ENCODE data around the gene PCGF5.
A peak's percentile ranks its signal among the peaks of the same experiment; 100 is the strongest.
"Not testable (repeated sequence)": the region's sequence is repeated elsewhere in the genome, so short reads cannot be mapped to it uniquely, and the experiment has no call there.

PCGF5 gene

DNA sequence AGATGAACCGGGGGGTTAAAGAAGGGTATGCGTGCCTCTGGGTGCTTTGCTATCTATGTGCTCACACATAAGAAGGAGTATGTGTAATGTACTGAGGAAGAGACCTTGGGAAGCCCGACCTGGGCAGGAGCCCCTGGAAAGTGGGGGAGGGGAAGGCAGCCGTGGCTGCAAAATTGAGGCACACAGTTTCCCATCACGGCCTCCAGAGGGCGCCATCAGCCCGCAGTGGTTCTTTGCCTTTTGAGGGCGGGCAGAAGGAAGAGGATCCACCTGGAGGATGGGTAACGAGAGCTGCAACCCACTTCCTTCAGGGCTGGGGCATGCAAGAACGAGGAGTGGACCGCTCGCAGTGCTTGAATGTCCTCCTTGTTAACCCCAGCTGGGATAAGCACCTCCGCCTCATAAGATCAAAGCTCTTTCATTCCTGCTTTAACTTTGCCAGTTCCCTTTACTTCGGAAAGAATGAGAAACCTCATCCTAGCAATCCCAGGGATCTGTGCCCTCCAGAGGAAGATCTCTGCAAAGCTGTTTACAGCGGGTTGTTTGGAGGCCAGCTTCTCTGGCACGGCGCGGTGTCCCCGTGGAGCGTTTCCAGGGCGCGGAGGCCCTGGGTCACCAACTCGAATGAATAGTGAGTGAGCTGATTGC, 77.9 kb downstream of the PCGF5 start:
- no peaks in the 10 kb centered on the region for H3K9me3 ChIP-seq (ENCODE audit: control insufficient read depth, low read length)
- H3K36me3 ChIP-seq (ENCODE audit: control insufficient read depth, insufficient read depth, low read length) = no peaks in the 10 kb centered on the region
- WGBS, 2 experiments = 8 to 9% methylated on average over 23 of the region's 23 CpGs
- peaks cover 6% of the 10 kb centered on the region for H3K4me1 ChIP-seq (ENCODE audit: control insufficient read depth, insufficient read depth, low read length)
- H3K27ac ChIP-seq (ENCODE audit: insufficient read depth, low read depth, low read length, poor library complexity, severe bottlenecking) = no peak overlapping the region
- H3K4me3 ChIP-seq (ENCODE audit: insufficient read depth, low read depth, low read length) = peak overlapping the region; percentile 17
- no peaks in the 10 kb centered on the region for H3K27me3 ChIP-seq (ENCODE audit: control insufficient read depth, insufficient read depth, low read length, poor library complexity, severe bottlenecking)

DNA sequence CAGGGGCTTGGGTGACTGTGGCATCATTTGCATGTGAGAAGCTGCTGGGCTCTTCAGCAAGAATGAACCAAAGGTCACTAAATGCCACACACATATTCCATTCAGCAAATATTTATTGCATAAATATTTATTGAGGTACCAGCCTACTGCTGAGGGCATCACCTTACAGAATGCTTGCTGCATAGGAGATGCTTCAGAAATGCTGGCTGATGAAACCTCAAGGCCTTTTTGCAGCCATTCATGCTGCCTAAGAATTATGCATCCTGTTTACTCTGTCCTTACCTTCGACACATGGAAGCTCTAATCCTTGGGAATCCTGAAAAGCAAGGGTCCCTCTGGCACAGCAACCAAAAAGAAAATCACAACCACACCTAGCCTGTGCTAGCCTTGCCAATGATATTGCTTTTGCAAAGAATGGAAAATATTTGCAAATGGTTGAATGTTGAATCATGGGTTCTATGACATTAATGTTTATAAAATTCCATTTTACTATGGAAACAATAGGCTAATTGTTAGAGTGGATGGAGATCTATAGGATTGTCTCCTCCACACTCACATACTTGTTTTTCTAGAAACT, 79.6 kb downstream of the PCGF5 start:
- H3K4me1 ChIP-seq (ENCODE audit: control insufficient read depth, insufficient read depth, low read length) = peaks cover 6% of the 10 kb centered on the region
- H3K27me3 ChIP-seq (ENCODE audit: control insufficient read depth, insufficient read depth, low read length, poor library complexity, severe bottlenecking) = no peaks in the 10 kb centered on the region
- H3K36me3 ChIP-seq (ENCODE audit: control insufficient read depth, insufficient read depth, low read length) = no peaks in the 10 kb centered on the region
- no peaks in the 10 kb centered on the region for H3K9me3 ChIP-seq (ENCODE audit: control insufficient read depth, low read length)
- no peak overlapping the region for H3K4me3 ChIP-seq (ENCODE audit: insufficient read depth, low read depth, low read length)
- H3K27ac ChIP-seq (ENCODE audit: insufficient read depth, low read depth, low read length, poor library complexity, severe bottlenecking) = no peak overlapping the region
- 75 to 100% methylated on average over 1 of the region's 1 CpG for WGBS, 2 experiments

DNA sequence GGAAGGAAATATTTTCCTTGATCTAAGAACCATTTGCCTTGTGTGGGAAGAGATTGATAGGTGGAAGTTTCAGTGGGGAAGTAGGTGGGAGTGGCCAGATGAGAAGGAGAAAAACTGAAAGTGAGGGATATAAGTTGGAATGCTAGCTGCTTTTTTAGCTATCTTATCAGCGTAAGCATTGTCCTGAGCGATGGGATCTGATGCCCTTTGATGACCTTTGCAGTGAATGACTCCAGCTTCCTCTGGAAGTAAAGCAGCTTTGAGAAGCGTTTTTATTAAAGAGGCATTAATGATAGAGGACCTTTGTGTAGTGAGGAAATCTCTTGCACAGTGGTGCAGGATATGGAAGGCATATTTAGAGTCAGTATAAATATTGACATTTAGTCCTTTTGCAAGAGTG, 82.5 kb downstream of the PCGF5 start:
- not testable (repeated sequence) for H3K4me3 ChIP-seq (ENCODE audit: insufficient read depth, low read depth, low read length); H3K36me3 ChIP-seq (ENCODE audit: control insufficient read depth, insufficient read depth, low read length); H3K4me1 ChIP-seq (ENCODE audit: control insufficient read depth, insufficient read depth, low read length); H3K9me3 ChIP-seq (ENCODE audit: control insufficient read depth, low read length); H3K27ac ChIP-seq (ENCODE audit: insufficient read depth, low read depth, low read length, poor library complexity, severe bottlenecking); H3K27me3 ChIP-seq (ENCODE audit: control insufficient read depth, insufficient read depth, low read length, poor library complexity, severe bottlenecking)
- 90 to 92% methylated on average over 3 of the region's 3 CpGs for WGBS, 2 experiments

DNA sequence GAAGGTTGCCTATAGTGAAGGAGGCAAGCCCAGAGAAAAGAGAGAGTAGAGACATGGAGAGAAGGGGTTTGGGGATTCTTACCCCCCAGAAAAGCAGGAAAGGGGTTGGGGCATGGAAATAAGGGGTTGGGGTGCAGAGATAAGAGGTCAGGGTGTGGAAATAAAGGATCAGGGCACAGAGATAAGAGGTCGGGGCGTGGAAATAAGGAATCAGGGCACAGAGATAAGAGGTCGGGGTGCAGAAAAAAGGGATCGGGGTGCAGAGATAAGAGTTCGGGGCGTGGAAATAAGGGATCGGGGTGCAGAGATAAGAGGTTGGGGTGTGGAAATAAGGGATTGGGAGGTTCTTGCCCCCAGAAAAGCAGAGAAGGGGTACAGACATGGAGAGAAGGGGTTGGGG, 85.5 kb downstream of the PCGF5 start:
- 97 to 98% methylated on average over 7 of the region's 7 CpGs for WGBS, 2 experiments
- H3K27me3 ChIP-seq (ENCODE audit: control insufficient read depth, insufficient read depth, low read length, poor library complexity, severe bottlenecking); H3K27ac ChIP-seq (ENCODE audit: insufficient read depth, low read depth, low read length, poor library complexity, severe bottlenecking); H3K9me3 ChIP-seq (ENCODE audit: control insufficient read depth, low read length); H3K36me3 ChIP-seq (ENCODE audit: control insufficient read depth, insufficient read depth, low read length); H3K4me1 ChIP-seq (ENCODE audit: control insufficient read depth, insufficient read depth, low read length); H3K4me3 ChIP-seq (ENCODE audit: insufficient read depth, low read depth, low read length): not testable (repeated sequence)

DNA sequence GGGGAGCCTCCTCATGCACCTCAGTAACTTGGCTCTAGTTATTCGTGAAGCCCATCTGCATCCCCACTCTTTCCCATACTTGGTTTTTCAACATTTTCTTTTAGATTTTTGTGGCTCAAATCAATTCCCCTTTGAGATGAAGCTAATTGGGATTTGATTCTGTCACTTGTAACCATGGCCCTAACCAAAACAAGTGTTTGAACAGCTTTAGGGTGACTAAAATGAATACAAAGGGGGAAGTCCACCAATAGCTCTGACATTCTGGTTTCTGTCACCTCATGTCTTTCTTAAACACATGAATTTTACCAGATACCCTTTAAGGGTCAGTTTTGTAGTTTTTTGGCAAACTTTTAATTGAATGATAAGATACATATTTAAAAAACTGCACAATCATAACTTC, 87.0 kb downstream of the PCGF5 start:
- no peaks in the 10 kb centered on the region for H3K27me3 ChIP-seq (ENCODE audit: control insufficient read depth, insufficient read depth, low read length, poor library complexity, severe bottlenecking)
- WGBS, 2 experiments = 88 to 97% methylated on average over 1 of the region's 1 CpG
- H3K27ac ChIP-seq (ENCODE audit: insufficient read depth, low read depth, low read length, poor library complexity, severe bottlenecking) = no peak overlapping the region
- no peak overlapping the region for H3K4me3 ChIP-seq (ENCODE audit: insufficient read depth, low read depth, low read length)
- no peaks in the 10 kb centered on the region for H3K4me1 ChIP-seq (ENCODE audit: control insufficient read depth, insufficient read depth, low read length)
- H3K36me3 ChIP-seq (ENCODE audit: control insufficient read depth, insufficient read depth, low read length) = no peaks in the 10 kb centered on the region
- H3K9me3 ChIP-seq (ENCODE audit: control insufficient read depth, low read length) = no peaks in the 10 kb centered on the region

DNA sequence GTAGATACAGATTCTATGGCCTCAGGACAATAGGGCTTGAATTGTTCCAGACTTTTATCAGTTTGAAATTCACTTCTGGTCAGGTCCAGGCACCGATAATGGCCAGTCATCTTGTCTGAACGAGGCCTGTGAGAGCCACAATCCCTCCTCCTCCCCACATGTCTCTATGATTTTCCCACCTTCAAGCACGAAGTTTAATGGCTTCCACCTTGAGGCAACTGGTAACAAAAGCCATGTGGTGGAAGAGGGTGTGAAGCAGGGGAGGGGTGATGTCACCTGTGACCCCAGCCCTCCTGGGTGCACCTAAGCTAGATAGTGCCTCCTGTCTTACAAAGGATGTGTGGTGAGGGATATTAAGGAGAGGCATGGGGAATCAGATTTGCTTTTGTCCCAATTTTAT, 89.2 kb downstream of the PCGF5 start:
- Histone ChIP-seq H3K9me3 (ENCODE audit: control insufficient read depth, low read length) (no peaks in the 10 kb centered on the region), H3K27me3 (ENCODE audit: control insufficient read depth, insufficient read depth, low read length, poor library complexity, severe bottlenecking) (no peaks in the 10 kb centered on the region), H3K4me3 (ENCODE audit: insufficient read depth, low read depth, low read length) (no peak overlapping the region), H3K27ac (ENCODE audit: insufficient read depth, low read depth, low read length, poor library complexity, severe bottlenecking) (no peak overlapping the region), H3K4me1 (ENCODE audit: control insufficient read depth, insufficient read depth, low read length) (peaks cover 16% of the 10 kb centered on the region), H3K36me3 (ENCODE audit: control insufficient read depth, insufficient read depth, low read length) (no peaks in the 10 kb centered on the region)
- WGBS, 2 experiments = 96 to 98% methylated on average over 3 of the region's 3 CpGs

DNA sequence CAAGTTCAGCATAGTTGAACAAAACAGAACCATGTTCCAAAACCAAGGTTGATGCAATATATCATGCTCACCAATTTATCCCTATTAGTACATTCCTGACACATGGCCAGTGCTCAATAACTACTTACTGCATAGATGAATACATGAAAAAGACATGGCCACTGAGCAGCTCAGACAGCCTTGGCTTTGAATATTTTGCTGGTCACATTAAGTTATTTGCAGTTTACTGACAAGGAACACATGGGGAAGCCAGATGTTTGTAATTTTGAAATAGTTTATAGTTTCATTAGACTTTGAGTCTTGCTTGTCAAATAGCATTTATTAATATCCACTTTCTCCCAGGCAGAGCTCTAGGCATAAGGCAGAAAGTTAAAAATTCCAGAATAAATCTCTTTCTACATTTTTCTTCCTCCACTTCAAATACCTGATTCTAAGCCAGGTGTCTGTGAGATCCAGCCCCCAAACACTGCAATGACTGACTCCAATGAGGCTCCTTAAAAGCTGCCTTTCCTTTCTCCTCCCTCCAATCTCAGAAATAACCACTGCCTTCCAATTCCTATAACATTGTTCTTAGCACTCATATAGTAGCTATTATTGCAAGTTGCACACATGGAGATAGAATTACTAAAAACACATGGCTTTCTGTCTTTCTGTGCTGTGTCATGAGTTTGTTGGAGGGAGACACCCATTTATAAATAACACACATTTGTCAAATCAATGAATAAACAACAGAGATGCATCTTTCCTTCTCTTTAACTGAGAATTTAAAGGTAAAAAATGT, 91.3 kb downstream of the PCGF5 start:
- Histone ChIP-seq H3K27ac (ENCODE audit: insufficient read depth, low read depth, low read length, poor library complexity, severe bottlenecking) (no peak overlapping the region), H3K9me3 (ENCODE audit: control insufficient read depth, low read length) (no peaks in the 10 kb centered on the region), H3K4me3 (ENCODE audit: insufficient read depth, low read depth, low read length) (no peak overlapping the region), H3K36me3 (ENCODE audit: control insufficient read depth, insufficient read depth, low read length) (no peaks in the 10 kb centered on the region), H3K4me1 (ENCODE audit: control insufficient read depth, insufficient read depth, low read length) (peaks cover 16% of the 10 kb centered on the region), H3K27me3 (ENCODE audit: control insufficient read depth, insufficient read depth, low read length, poor library complexity, severe bottlenecking) (no peaks in the 10 kb centered on the region)

DNA sequence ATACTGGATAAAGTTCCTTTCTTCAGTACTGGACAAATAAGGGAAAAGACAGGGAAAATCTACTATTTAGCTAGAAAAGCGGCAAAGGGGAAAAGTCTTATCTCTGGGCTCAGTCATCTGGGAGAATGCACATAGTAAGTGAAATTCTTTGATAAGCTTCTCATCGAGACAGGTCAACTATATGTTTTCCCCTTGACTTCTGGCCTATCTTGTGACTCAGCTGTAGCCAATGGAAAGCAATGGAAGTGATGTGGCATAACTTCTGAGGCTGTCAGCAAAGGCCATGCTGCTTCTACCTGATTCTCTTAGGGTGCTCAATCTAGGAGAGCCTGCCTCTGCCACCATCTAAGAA, 91.9 kb downstream of the PCGF5 start:
- H3K36me3 ChIP-seq (ENCODE audit: control insufficient read depth, insufficient read depth, low read length) = no peaks in the 10 kb centered on the region

DNA sequence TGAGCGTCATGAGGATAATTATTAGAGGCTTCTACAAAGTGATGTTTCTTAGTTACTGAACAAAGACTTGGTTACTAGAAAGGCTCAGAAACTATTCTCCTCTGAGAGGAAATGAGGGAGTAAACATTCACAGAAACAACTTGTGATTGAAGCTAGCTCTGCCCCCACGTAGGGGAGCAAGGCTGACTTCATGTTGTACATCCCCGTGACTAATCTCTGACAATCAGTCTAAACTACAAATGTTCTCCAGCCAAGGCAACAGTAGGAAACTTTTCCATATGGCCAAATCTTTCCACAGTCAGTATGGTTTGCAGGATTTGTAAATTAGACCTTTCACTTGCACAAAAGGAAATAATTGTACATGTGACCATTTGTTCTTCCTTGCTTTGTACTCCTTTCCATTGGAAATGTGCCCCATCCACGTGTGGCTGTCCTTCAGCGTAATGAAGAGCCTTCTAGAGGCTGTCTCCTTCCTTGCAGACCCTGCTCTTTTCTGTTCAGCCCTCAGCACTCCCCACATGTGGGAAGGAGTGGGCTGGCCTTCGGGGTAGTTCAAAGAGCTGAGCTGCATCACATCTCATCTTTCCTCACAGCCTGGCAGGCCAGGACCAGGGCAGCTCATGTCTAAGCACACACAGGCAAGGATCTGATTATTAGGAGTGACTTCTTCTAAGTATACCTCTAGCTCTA, 93.5 kb downstream of the PCGF5 start:
- H3K36me3 ChIP-seq (ENCODE audit: control insufficient read depth, insufficient read depth, low read length) = no peaks in the 10 kb centered on the region
- no peaks in the 10 kb centered on the region for H3K27me3 ChIP-seq (ENCODE audit: control insufficient read depth, insufficient read depth, low read length, poor library complexity, severe bottlenecking)
- peaks cover 16% of the 10 kb centered on the region for H3K4me1 ChIP-seq (ENCODE audit: control insufficient read depth, insufficient read depth, low read length)
- no peak overlapping the region for H3K4me3 ChIP-seq (ENCODE audit: insufficient read depth, low read depth, low read length)
- WGBS, 2 experiments = 58 to 65% methylated on average over 6 of the region's 6 CpGs
- no peaks in the 10 kb centered on the region for H3K9me3 ChIP-seq (ENCODE audit: control insufficient read depth, low read length)
- no peak overlapping the region for H3K27ac ChIP-seq (ENCODE audit: insufficient read depth, low read depth, low read length, poor library complexity, severe bottlenecking)

More for the DNA sequence above, 91.9 kb downstream of the PCGF5 start:
- H3K27ac ChIP-seq (ENCODE audit: insufficient read depth, low read depth, low read length, poor library complexity, severe bottlenecking) = no peak overlapping the region
- no peak overlapping the region for H3K4me3 ChIP-seq (ENCODE audit: insufficient read depth, low read depth, low read length)
- 95 to 98% methylated on average over 2 of the region's 2 CpGs for WGBS, 2 experiments
- no peaks in the 10 kb centered on the region for H3K9me3 ChIP-seq (ENCODE audit: control insufficient read depth, low read length)
- H3K4me1 ChIP-seq (ENCODE audit: control insufficient read depth, insufficient read depth, low read length) = peaks cover 16% of the 10 kb centered on the region
- H3K27me3 ChIP-seq (ENCODE audit: control insufficient read depth, insufficient read depth, low read length, poor library complexity, severe bottlenecking) = no peaks in the 10 kb centered on the region

DNA sequence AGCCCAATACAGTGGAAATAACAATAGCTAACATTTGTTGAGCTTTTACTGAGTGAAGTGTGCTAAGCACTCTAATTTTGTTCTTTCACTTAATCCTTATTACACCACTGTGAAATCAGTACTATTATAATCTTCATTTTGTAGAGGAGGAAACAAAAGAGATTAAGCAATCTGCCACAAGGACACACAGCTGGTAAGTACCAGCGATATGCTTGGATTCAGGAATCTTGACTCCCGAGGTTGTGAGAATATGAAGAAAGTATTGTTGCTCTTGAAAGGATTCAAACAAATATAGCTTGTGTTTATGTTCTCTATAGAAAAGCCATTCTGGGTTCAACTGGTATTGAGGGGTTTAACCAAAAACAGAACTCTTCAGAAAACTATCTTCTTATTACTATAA, 96.0 kb downstream of the PCGF5 start:
- H3K27me3 ChIP-seq (ENCODE audit: control insufficient read depth, insufficient read depth, low read length, poor library complexity, severe bottlenecking) = no peaks in the 10 kb centered on the region
- H3K4me1 ChIP-seq (ENCODE audit: control insufficient read depth, insufficient read depth, low read length) = peaks cover 16% of the 10 kb centered on the region
- 92 to 95% methylated on average over 2 of the region's 2 CpGs for WGBS, 2 experiments
- no peak overlapping the region for H3K27ac ChIP-seq (ENCODE audit: insufficient read depth, low read depth, low read length, poor library complexity, severe bottlenecking)
- H3K4me3 ChIP-seq (ENCODE audit: insufficient read depth, low read depth, low read length) = no peak overlapping the region
- no peaks in the 10 kb centered on the region for H3K36me3 ChIP-seq (ENCODE audit: control insufficient read depth, insufficient read depth, low read length)
- H3K9me3 ChIP-seq (ENCODE audit: control insufficient read depth, low read length) = no peaks in the 10 kb centered on the region

Data from ectodermal cell (in vitro differentiated cells).